ENCODE measurements around the gene GOLGA7B.

GOLGA7B gene

GRCh38 chr10:97849687-97850402 lies at the start of gene GOLGA7B:
Gene GOLGA7B, plus strand, starts transcription at chr10:97849843. Its CDS starts 461 bp downstream, at chr10:97850304.
- peak; percentile 47 to 54 for DNase-seq

GRCh38 chr10:97800474-97800873 lies 49.2 kb upstream of the GOLGA7B start:
- no peak for DNase-seq

- no peak for DNase-seq
Observed at GRCh38 chr10:97801422-97801821, 48.2 kb upstream of the GOLGA7B start.

- DNase-seq, result no peak
Observed at GRCh38 chr10:97805096-97805884, 44.4 kb upstream of the GOLGA7B start.

- no peak for DNase-seq
Observed at GRCh38 chr10:97805949-97806348, 43.7 kb upstream of the GOLGA7B start.

- no peak for DNase-seq
Observed at GRCh38 chr10:97810446-97810845, 39.2 kb upstream of the GOLGA7B start.

- no peak for DNase-seq
Observed at GRCh38 chr10:97811958-97812357, 37.7 kb upstream of the GOLGA7B start.

- DNase-seq, result no peak
Observed at GRCh38 chr10:97812696-97813095, 36.9 kb upstream of the GOLGA7B start.

- no peak for DNase-seq
Observed at GRCh38 chr10:97813311-97813710, 36.3 kb upstream of the GOLGA7B start.

GRCh38 chr10:97814996-97815395 lies 34.6 kb upstream of the GOLGA7B start:
- no peak for DNase-seq

- DNase-seq, result no peak
Observed at GRCh38 chr10:97816609-97817008, 33.0 kb upstream of the GOLGA7B start.

- DNase-seq, result no peak
Observed at GRCh38 chr10:97818572-97818971, 31.1 kb upstream of the GOLGA7B start.

GRCh38 chr10:97820096-97820704 lies 29.4 kb upstream of the GOLGA7B start:
- no peak for DNase-seq

GRCh38 chr10:97821308-97822038 lies 28.2 kb upstream of the GOLGA7B start:
- DNase-seq, result no peak

GRCh38 chr10:97822261-97822687 lies 27.4 kb upstream of the GOLGA7B start:
- DNase-seq, result no peak

- DNase-seq, result no peak
Observed at GRCh38 chr10:97823734-97824133, 25.9 kb upstream of the GOLGA7B start.

- DNase-seq, result no peak
Observed at GRCh38 chr10:97825020-97825760, 24.5 kb upstream of the GOLGA7B start.

GRCh38 chr10:97826892-97827291 lies 22.8 kb upstream of the GOLGA7B start:
- DNase-seq, result no peak

- no peak for DNase-seq
Observed at GRCh38 chr10:97827702-97828291, 21.8 kb upstream of the GOLGA7B start.

- DNase-seq, result no peak
Observed at GRCh38 chr10:97828721-97829120, 20.9 kb upstream of the GOLGA7B start.

GRCh38 chr10:97830064-97830463 lies 19.6 kb upstream of the GOLGA7B start:
- no peak for DNase-seq

GRCh38 chr10:97831259-97831658 lies 18.4 kb upstream of the GOLGA7B start:
- DNase-seq, result no peak
